Osteoblast (primary cell): ENCODE measurements around the gene ARHGEF28. TPM values are rescaled to one million over a fixed set of nuclear protein-coding genes. Genes with fewer than 3 reads are reported as not detected.

Experiments used
- DNase-seq: peaks from one replicate; pipeline ENCODE4 v3.0.0; 2011; ENCODE audit warnings: low spot score, mixed read lengths; ENCODE audit not compliant: insufficient read length; ENCODE audit errors: missing footprints
- H2AFZ ChIP-seq: 2 replicates; pipeline ENCODE4 v1.6.0; 2011; ENCODE audit warnings: mild to moderate bottlenecking, low read length
- H3K27ac ChIP-seq: 2 replicates; pipeline ENCODE4 v1.5.1; 2011; ENCODE audit warnings: mild to moderate bottlenecking, low read depth, low read length, moderate library complexity
- H3K27me3 ChIP-seq: 2 replicates; pipeline ENCODE4 v1.6.0; 2012; ENCODE audit warnings: mild to moderate bottlenecking, control low read depth, inconsistent platforms, low read length, moderate library complexity; ENCODE audit not compliant: insufficient read depth
- H3K36me3 ChIP-seq: 2 replicates; pipeline ENCODE4 v1.5.1; 2011; ENCODE audit warnings: mild to moderate bottlenecking, low read length, control low read depth, moderate library complexity; ENCODE audit not compliant: insufficient read depth
- H3K4me1 ChIP-seq: 2 replicates; pipeline ENCODE4 v1.5.1; 2011; ENCODE audit warnings: mild to moderate bottlenecking, low read length, control low read depth, moderate library complexity; ENCODE audit not compliant: insufficient read depth
- H3K4me2 ChIP-seq: 2 replicates; pipeline ENCODE4 v1.6.0; 2011; ENCODE audit warnings: mild to moderate bottlenecking, low read length; ENCODE audit not compliant: insufficient read depth
- H3K4me3 ChIP-seq: fragments of 200-600 bp; sonication (generic); 3 replicates; pipeline ENCODE4 v1.5.1; 2012; ENCODE audit warnings: mild to moderate bottlenecking, low read length, inconsistent platforms; ENCODE audit not compliant: insufficient read depth
- H3K79me2 ChIP-seq: 2 replicates; pipeline ENCODE4 v1.6.0; 2012; ENCODE audit warnings: mild to moderate bottlenecking, low read length, control low read depth, inconsistent platforms; ENCODE audit not compliant: insufficient read depth
- H3K9me3 ChIP-seq: 2 replicates; pipeline ENCODE4 v1.5.1; 2011; ENCODE audit warnings: low read depth, low read length, control low read depth
- H4K20me1 ChIP-seq: 2 replicates; pipeline ENCODE4 v1.6.0; 2012; ENCODE audit warnings: mild to moderate bottlenecking, low read length, control low read depth; ENCODE audit not compliant: insufficient read depth
- total RNA-seq: library from RNA; depleted of rRNA; stranded (reverse); fragments of >200 nt; gene quantifications from 2 replicates; pipeline ENCODE4 v1.2.3, GENCODE V29; 2012
- TF ChIP-seq, protein P1 (sequence below): IDR thresholded peaks from 2 replicates; pipeline ENCODE4 v1.5.1; 2011; ENCODE audit warnings: mild to moderate bottlenecking, low read depth, low read length, moderate library complexity; ENCODE audit errors: extremely low read depth

Gene ARHGEF28
- total RNA-seq, 1 donor: 64.4 TPM

DNA sequence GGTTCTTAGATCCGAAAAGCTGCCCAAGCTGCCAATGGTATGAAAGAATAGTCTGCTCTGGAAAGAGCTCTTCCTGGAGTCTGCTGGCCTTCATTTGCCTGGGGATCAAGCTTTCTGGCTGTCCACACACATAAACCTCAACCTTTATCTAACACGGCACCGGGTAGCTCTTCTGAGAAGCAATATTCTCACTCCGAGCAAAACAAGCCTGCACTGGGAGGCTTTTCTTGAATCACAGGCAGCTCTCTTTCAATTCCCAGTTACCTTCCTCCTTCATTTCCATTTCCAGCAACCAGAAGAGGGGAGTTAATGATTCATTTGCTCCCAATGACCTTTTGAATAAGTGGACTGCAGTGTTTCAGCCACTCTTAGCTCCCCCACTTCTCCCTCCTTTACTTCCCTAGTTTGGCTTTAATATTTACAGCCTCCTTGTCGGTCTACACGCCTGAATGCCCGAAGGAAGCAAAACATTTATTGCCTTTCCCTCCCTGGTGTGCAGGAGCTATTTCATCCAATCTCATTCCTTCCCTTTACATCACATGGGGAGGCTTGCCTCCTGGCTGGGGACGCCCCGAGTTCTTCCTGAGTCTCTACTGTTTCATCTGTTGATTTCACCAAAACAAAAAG is 187.1 kb downstream of the ARHGEF28 start:
- Histone ChIP-seq H3K27ac (no peak overlapping the region), H3K4me3 (peak overlapping the region; percentile 62), H2AFZ (peak overlapping the region; percentile 28), H3K79me2 (peaks cover 6% of the 10 kb centered on the region), H3K4me2 (peak overlapping the region; percentile 12), H3K4me1 (peaks cover 41% of the 10 kb centered on the region), H3K9me3 (no peaks in the 10 kb centered on the region), H3K27me3 (no peaks in the 10 kb centered on the region), H4K20me1 (no peaks in the 10 kb centered on the region), H3K36me3 (no peaks in the 10 kb centered on the region)
- TF ChIP-seq, protein P1, sequence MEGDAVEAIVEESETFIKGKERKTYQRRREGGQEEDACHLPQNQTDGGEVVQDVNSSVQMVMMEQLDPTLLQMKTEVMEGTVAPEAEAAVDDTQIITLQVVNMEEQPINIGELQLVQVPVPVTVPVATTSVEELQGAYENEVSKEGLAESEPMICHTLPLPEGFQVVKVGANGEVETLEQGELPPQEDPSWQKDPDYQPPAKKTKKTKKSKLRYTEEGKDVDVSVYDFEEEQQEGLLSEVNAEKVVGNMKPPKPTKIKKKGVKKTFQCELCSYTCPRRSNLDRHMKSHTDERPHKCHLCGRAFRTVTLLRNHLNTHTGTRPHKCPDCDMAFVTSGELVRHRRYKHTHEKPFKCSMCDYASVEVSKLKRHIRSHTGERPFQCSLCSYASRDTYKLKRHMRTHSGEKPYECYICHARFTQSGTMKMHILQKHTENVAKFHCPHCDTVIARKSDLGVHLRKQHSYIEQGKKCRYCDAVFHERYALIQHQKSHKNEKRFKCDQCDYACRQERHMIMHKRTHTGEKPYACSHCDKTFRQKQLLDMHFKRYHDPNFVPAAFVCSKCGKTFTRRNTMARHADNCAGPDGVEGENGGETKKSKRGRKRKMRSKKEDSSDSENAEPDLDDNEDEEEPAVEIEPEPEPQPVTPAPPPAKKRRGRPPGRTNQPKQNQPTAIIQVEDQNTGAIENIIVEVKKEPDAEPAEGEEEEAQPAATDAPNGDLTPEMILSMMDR: no peak
- no peak for DNase-seq

DNA sequence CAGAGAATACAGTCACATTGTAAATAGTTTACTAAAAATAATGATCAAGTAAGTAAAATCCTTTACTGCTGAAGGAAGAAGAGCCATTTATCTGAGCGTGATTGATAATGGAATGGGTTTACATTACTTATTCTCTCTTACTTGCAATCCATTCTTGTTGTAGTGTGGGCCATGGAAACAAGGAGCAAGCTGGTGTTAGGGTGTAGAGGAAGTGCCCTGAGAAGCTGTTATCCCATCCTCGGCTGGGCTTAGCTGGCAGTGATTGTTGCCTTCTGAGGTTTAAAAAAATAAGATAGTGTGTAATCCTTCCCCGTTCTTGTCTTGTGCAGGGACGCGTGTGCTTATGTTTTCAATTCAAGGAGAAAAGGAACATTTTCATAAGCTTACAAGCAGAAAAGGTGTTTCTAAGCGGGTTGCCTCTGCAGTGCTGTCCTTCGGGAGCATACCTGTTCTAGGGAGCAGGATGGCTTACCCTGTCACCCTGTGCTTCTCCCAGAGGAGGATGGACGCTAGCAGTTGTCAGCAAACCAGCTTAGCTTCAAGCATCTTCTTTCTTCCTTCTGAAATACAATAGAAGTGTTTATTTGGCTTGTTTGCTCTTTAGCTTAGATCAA is 188.3 kb downstream of the ARHGEF28 start:
- TF ChIP-seq, protein P1: no peak
- Histone ChIP-seq H3K27me3 (no peaks in the 10 kb centered on the region), H3K4me1 (peaks cover 54% of the 10 kb centered on the region), H3K9me3 (no peaks in the 10 kb centered on the region), H3K4me3 (peak overlapping the region; percentile 49), H2AFZ (peak overlapping the region; percentile 26), H3K79me2 (peaks cover 8% of the 10 kb centered on the region), H3K4me2 (peak overlapping the region; percentile 12), H3K36me3 (no peaks in the 10 kb centered on the region), H4K20me1 (no peaks in the 10 kb centered on the region), H3K27ac (no peak overlapping the region)
- no peak for DNase-seq

DNA sequence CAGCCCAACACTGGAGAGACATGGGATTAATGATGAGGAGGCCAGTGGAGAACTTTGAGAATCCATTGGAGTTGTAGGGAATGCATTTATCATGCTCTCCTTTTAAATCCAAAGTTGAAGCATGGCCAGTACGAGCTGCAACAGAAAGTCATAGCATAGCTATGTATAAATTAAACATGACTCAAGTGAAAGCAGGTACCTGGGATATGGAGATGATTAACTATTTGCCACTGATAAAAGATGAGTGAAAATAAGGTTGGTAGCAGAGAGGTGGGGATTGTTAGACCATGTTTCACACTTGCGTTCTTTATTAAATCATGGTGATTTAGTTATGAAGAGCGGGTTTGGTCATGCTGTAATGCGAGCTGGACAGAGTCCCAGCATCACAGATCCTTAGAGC is 189.6 kb downstream of the ARHGEF28 start:
- Histone ChIP-seq H3K79me2 (peaks cover 20% of the 10 kb centered on the region), H3K4me2 (peak overlapping the region; percentile 29), H3K36me3 (no peaks in the 10 kb centered on the region), H4K20me1 (no peaks in the 10 kb centered on the region), H3K4me1 (peaks cover 61% of the 10 kb centered on the region), H3K27ac (peak overlapping the region; percentile 88), H2AFZ (no peak overlapping the region), H3K9me3 (no peaks in the 10 kb centered on the region), H3K4me3 (peak overlapping the region; percentile 9), H3K27me3 (no peaks in the 10 kb centered on the region)
- no peak for DNase-seq
- TF ChIP-seq, protein P1: no peak

DNA sequence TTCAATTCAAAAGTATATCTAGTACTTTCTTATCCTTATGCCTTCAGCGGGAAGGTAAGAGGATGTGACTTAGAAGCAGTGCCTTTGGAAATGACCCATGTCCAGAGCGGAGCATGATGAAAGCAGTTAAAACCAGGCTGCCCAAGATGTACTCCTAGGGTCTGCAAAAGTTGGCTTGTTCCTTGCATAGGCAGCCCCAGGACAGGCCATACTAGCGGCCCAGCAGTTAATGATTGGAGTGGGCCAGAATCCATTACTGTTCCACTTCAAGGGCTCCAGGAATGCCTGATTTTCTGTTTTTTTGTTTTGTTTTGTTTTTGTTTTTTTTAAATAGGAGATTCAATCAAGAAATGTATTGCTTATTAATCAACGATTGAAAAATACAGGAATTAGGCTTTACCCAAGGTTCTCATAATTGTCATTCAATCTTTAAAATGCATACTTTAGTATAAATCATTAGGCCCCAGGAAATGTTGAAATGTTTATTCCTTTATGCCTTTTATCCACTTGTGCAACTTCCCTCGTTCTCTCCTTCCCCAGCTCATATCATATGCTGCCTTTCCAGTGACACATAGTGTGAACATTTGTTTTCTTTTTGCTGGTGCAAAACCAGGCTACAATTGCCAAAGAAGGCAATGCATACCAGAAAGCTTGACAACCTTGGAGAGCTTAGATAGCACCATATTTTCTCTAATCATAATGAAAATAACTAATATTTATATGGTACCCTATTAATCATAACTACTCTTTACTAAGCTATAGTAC is 190.8 kb downstream of the ARHGEF28 start:
- no peaks in the 10 kb centered on the region for H3K9me3 ChIP-seq
- peaks cover 68% of the 10 kb centered on the region for H3K4me1 ChIP-seq
- peak overlapping the region; percentile 88 for H3K27ac ChIP-seq
- H3K4me3 ChIP-seq: no peak overlapping the region
- H3K36me3 ChIP-seq: no peaks in the 10 kb centered on the region
- TF ChIP-seq, protein P1: no peak
- DNase-seq: peak; percentile 31
- no peak overlapping the region for H2AFZ ChIP-seq
- no peaks in the 10 kb centered on the region for H4K20me1 ChIP-seq
- no peaks in the 10 kb centered on the region for H3K27me3 ChIP-seq
- peaks cover 29% of the 10 kb centered on the region for H3K79me2 ChIP-seq
- H3K4me2 ChIP-seq: no peak overlapping the region
